ENCODE results near the gene LIN28A. TPM values are rescaled to one million over a fixed set of nuclear protein-coding genes. Genes with fewer than 3 reads are reported as not detected.
"Not testable (repeated sequence)": the region's sequence is repeated elsewhere in the genome, so short reads cannot be mapped to it uniquely, and the experiment has no call there.

Gene LIN28A
- total RNA-seq, 1 donor from 2014 or later = not detected

DNA sequence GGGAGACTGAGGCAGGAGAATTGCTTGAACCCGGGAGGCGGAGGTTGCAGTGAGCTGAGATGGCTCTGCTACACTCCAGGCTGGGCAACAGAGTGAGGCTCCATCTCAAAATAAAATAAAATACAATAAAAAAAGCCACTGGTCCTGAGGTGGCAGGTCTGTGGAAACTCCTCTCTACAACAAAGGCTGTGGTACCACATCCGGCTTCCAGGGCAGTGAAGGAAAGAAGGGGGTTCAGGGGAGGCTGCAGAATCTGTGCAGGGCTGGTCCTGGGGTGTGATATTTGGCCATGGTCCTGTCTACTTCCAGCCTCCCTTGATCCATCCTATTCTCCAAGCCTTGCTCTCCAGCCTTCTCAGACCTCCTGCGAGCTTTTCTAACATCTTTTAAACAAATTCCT lies 37.3 kb upstream of the LIN28A start:
- no peak overlapping the region for H3K4me3 ChIP-seq (ENCODE audit: low read depth, low read length)
- no peaks in the 10 kb centered on the region for H3K36me3 ChIP-seq (ENCODE audit: control insufficient read depth, insufficient read depth, low read length)
- DNase-seq (ENCODE audit: low read depth) = no peak
- TF ChIP-seq, protein P1, sequence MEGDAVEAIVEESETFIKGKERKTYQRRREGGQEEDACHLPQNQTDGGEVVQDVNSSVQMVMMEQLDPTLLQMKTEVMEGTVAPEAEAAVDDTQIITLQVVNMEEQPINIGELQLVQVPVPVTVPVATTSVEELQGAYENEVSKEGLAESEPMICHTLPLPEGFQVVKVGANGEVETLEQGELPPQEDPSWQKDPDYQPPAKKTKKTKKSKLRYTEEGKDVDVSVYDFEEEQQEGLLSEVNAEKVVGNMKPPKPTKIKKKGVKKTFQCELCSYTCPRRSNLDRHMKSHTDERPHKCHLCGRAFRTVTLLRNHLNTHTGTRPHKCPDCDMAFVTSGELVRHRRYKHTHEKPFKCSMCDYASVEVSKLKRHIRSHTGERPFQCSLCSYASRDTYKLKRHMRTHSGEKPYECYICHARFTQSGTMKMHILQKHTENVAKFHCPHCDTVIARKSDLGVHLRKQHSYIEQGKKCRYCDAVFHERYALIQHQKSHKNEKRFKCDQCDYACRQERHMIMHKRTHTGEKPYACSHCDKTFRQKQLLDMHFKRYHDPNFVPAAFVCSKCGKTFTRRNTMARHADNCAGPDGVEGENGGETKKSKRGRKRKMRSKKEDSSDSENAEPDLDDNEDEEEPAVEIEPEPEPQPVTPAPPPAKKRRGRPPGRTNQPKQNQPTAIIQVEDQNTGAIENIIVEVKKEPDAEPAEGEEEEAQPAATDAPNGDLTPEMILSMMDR (IDR thresholded peaks at IDR 0.05; ENCODE audit: insufficient read depth, low read length, poor library complexity, severe bottlenecking) = no peak
- no peaks in the 10 kb centered on the region for H3K27me3 ChIP-seq (ENCODE audit: control insufficient read depth, insufficient read depth, low read length)

DNA sequence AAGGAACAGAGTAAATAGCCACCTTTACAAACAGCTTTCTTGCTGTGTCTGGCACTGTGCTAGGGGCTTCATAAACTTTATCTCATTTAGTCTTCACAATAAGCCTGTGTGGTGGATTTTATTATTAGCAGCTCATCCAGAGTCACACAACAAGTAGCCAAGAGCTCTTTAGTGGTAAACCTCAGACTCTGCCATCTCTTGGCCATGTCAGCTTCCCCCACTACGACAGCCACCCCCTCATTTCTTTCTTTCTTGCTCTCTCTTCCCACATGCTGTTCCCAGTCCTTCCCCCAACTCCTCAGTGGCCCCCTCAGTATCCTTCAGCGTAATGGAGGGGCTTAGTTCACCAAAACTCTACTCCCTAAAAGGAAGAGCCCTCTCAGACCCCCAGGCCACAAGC lies 36.8 kb upstream of the LIN28A start:
- no peak for DNase-seq (ENCODE audit: low read depth)
- TF ChIP-seq, protein P1 (IDR thresholded peaks at IDR 0.05; ENCODE audit: insufficient read depth, low read length, poor library complexity, severe bottlenecking) = no peak
- no peak overlapping the region for H3K4me3 ChIP-seq (ENCODE audit: low read depth, low read length)
- H3K27me3 ChIP-seq (ENCODE audit: control insufficient read depth, insufficient read depth, low read length) = no peaks in the 10 kb centered on the region
- no peaks in the 10 kb centered on the region for H3K36me3 ChIP-seq (ENCODE audit: control insufficient read depth, insufficient read depth, low read length)

DNA sequence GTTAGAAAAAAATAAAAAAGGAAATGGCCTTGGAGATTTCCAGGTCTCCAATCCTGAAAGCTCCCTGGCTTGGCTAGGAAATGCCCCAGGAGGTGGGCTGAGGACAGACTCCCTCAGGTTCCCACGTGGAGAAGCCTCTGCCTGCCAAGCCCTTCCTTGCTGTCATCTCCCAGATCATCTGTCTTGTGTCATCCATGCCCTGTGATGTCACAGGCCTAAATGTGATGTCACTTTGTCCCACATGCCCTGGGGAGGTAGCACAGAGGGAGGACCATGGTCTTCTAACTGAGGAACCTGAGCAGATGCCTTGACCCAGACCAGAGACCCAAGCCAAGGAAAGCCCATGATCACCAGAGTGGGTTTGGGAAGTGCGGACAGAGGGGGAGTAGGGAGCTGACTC lies 36.3 kb upstream of the LIN28A start:
- H3K36me3 ChIP-seq (ENCODE audit: control insufficient read depth, insufficient read depth, low read length); H3K27me3 ChIP-seq (ENCODE audit: control insufficient read depth, insufficient read depth, low read length); DNase-seq (ENCODE audit: low read depth); H3K4me3 ChIP-seq (ENCODE audit: low read depth, low read length): not testable (repeated sequence)

DNA sequence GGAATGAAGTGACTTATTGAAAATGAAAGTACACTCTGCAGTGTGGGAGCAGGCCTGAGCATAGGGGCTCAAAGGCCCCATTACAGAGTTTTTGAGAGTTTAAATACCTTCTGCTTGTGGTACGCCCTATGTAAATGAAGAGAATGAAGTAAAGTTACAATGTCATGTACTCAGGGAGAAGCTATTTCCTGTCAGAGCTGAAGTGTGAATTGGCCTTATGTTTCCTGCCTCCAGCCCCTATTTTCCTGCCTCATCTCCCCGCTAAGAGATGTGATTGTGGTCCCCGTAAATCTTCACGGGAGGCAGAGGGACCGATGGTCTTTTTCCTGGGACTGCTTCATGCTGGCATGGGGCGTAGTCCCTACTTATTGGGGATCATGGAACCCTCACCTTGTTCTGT lies 35.5 kb upstream of the LIN28A start:
- no peaks in the 10 kb centered on the region for H3K27me3 ChIP-seq (ENCODE audit: control insufficient read depth, insufficient read depth, low read length)
- no peak for DNase-seq (ENCODE audit: low read depth)
- TF ChIP-seq, protein P1 (IDR thresholded peaks at IDR 0.05; ENCODE audit: insufficient read depth, low read length, poor library complexity, severe bottlenecking) = no peak
- no peaks in the 10 kb centered on the region for H3K36me3 ChIP-seq (ENCODE audit: control insufficient read depth, insufficient read depth, low read length)
- H3K4me3 ChIP-seq (ENCODE audit: low read depth, low read length) = no peak overlapping the region

DNA sequence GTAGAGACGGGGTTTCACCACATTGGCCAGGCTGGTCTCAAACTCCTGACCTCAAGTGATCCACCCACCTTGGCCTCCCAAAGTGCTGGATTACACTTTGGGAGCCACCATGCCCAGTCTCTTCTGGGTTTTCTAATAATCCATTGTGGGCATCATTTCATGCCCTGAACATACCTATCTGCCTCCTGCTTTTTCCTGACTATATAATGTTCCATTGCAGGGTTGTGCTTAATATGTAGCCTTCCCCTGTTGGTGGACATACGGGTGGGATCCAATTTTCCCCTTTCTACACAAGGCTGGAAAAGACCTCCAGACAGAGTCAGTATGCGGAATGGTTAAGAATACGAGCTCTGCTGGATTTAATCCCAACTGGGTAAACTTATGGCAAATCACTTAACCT lies 34.6 kb upstream of the LIN28A start:
- no peak for DNase-seq (ENCODE audit: low read depth)
- Histone ChIP-seq H3K27me3 (ENCODE audit: control insufficient read depth, insufficient read depth, low read length) (no peaks in the 10 kb centered on the region), H3K4me3 (ENCODE audit: low read depth, low read length) (no peak overlapping the region), H3K36me3 (ENCODE audit: control insufficient read depth, insufficient read depth, low read length) (no peaks in the 10 kb centered on the region)
- TF ChIP-seq, protein P1 (IDR thresholded peaks at IDR 0.05; ENCODE audit: insufficient read depth, low read length, poor library complexity, severe bottlenecking) = no peak

DNA sequence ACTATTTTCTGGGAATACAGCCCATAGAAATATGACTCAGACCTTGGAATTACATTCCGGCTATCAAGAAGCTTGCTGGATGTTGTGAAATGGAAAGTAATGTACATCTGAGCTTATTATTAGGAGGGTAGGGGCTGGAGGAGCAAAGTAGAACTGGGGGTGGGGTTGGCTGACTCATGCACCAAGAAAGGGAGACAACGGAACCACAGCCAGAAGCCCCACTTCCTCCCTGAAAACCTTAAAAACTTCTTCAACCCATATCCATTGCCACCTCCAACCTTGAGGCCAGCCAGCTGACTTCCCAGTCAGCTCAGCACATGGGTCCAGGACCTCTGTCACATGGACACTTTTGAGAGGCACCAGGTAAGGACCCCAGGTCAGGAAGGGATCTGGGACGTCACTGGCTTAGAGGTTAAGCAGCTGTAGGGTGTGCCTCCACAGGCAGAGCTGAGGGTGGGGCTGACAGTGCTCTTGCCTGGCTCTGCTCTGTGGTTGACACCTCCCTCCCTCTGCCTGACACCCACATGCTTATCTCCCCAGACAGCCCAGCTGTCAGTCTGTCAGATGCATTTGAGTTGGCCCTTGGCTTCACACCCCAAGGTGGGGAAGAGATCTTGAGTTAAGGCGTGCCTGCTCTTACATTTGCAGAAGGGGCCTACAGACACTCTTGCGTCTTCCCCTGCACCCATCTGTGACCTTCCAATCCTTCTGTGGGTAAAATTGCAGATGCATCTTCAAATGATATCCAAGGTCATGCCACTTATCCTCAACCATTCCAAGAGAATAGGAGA lies 32.3 kb upstream of the LIN28A start:
- H3K36me3 ChIP-seq (ENCODE audit: control insufficient read depth, insufficient read depth, low read length) = no peaks in the 10 kb centered on the region
- peak; percentile 77 for DNase-seq (ENCODE audit: low read depth)
- no peaks in the 10 kb centered on the region for H3K27me3 ChIP-seq (ENCODE audit: control insufficient read depth, insufficient read depth, low read length)
- TF ChIP-seq, protein P1 (IDR thresholded peaks at IDR 0.05; ENCODE audit: insufficient read depth, low read length, poor library complexity, severe bottlenecking) = no peak
- no peak overlapping the region for H3K4me3 ChIP-seq (ENCODE audit: low read depth, low read length)

All from kidney epithelial cell (primary cell).